Measurements from ENCODE around the gene SHMT2.
"Not testable (repeated sequence)": the region's sequence is repeated elsewhere in the genome, so short reads cannot be mapped to it uniquely, and the experiment has no call there.

The SHMT2 gene

DNA sequence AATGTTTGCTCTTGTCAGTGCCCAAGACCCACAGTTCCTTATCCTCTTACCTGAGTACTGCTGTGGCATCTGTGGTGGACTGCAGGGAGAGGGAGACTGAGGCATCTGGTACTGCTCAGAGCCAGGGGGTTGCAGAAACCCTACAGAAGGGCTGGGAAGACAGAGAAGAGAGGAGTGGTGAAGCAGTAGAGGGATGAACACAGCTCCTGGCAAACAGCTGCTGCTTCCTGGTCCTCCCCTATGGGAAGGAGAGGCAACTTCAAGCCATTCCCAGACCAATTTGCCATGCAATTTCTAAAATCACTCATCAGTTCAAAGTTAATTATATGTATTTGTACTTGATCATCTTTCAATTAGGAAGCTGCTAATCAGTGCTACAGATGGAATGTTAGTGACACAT is 37.2 kb downstream of the SHMT2 start:
- no peak for DNase-seq (ENCODE audit: low read depth)

DNA sequence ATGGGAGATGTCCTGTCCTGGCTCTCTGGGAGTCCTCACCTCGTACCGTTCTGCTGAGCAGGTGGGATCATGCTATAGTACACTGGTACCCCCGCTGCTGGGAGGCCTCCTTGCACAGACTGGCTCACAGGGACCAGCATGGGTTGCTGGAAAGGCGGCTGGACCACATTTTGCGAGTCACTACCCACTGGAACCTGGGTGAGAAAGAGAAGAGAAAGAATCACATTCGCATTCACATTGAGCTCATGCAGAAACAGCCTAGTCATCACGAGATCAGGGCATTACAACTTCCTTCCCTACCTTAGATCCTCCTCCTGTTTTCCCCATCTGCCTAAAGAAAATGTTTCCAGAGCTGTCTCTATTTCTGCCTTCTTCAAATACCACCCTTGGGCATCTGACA is 38.8 kb downstream of the SHMT2 start:
- no peak for DNase-seq (ENCODE audit: low read depth)

DNA sequence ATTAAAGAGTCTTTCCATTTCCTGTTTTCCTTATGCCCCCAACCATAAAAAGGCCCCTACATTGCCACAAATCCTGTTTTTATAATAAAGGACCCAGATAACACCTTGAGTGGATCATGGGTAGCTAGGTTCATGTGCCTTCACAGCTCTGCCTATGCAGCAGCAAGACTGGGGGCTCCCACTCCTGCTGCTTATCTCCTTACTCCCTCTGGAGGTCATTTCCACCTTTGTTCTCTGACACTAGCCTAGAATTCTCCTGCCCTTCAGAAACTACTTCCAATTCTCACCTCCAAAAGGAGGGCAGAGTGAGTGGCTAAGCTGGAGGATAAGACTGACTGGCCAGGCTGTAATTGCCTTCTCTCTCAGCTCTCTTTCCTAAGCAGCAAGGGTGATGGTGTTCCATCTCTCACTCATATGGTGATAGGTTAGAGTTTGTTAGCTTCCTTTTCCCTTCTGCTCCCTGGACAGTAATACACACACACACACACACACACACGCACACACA is 41.5 kb downstream of the SHMT2 start:
- no peak for DNase-seq (ENCODE audit: low read depth)

DNA sequence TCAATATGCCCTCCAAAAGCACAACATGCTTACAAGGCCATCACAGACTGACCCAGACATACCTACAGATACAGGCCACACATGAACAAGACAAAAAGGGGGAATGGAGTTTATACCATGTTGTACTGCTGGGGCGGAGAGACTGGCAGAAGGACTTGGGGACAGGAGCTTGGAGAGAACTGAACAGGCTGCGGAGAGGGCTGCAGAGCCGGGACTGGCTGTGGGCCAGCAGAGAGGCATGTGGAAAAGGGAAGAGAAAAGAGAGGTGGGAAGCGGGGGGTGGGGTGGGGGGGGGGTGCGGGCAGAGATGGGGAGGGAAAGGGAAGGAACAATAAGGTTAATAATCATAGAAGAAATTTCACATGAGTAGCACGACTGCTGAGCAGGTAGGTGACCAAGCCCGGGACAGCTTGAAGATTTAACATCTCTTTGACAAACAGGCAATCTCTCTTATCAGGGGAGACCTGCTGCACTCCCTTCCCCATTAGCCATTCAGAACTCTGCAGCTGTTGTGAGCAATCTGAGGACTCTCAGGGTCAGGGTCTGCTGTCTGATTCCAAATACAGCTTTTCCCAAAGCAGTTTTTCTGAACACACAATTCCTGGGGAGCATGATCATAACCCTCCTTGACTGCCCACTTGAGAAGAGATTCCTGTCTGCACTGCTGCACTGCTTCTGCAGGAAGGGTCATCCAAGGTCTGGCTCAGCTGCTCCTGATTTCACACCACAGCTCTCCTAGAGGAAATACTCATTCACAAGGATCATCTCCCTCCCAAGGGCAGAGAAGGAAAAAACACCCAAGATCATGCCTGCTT is 43.0 kb downstream of the SHMT2 start:
- DNase-seq (ENCODE audit: low read depth), result no peak

DNA sequence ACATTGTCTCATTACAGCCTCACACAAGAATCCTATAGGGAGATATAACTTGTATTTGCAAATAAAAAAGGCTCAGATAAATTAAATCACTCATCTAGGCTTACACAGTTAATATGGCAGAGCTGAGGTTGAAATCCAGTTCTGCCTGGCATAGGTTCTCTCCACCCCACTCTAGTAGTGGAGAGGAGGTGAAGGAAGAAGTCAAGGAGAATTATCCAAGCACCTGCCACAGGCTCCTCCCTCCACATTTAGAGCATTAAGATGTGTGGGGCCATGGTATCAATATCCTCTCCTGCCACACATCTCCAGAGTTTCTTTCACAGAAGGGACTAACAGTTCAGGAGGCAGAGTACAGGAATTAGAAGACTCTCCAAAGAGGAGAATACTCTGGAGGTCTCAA is 44.0 kb downstream of the SHMT2 start:
- DNase-seq (ENCODE audit: low read depth), result no peak

DNA sequence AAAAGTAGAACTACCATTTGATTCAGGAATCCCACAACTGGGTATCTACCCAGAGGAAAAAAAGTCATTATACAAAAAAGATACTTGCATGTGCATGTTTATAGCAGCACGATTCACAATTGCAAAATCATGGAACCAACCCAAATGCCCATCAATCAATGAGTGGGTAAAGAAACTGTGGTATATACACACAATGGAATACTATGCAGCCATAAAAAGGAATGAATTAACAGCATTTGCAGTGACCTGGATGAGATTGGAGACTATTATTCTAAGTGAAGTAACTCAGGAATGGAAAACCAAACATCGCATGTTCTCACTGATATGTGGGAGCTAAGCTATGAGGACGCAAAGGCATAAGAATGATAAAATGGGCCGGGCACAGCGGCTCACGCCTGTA is 46.7 kb downstream of the SHMT2 start:
- DNase-seq (ENCODE audit: low read depth), result not testable (repeated sequence)

DNA sequence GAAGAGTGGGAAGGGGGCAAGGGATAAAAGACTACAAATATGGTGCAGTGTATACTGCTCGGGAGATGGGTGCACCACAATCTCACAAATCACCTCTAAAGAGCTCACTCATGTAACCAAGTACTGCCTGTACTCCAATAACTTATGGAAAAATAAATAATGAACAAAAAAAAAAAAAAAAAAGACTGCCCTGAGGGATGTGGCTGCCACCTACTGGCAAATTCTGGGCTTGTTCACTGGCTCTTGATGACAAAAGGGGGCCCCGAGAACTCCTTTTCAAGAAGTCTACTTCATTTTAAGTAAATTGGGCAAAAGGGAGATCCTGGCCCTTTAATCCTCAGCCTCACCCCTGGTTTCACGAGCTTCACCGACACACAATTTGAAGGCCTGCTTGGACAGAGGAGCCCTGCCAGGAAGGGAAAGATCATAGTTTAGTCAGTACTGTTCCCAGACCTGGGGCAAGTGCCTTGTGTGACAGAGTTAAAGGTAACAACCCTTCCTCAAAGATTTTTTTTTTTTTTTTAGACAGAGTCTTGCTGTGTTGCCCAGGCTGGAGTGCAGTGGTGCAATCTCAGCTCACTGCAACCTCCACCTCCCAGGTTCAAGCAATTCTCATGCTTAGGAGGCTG is 47.5 kb downstream of the SHMT2 start:
- no peak for DNase-seq (ENCODE audit: low read depth)

DNA sequence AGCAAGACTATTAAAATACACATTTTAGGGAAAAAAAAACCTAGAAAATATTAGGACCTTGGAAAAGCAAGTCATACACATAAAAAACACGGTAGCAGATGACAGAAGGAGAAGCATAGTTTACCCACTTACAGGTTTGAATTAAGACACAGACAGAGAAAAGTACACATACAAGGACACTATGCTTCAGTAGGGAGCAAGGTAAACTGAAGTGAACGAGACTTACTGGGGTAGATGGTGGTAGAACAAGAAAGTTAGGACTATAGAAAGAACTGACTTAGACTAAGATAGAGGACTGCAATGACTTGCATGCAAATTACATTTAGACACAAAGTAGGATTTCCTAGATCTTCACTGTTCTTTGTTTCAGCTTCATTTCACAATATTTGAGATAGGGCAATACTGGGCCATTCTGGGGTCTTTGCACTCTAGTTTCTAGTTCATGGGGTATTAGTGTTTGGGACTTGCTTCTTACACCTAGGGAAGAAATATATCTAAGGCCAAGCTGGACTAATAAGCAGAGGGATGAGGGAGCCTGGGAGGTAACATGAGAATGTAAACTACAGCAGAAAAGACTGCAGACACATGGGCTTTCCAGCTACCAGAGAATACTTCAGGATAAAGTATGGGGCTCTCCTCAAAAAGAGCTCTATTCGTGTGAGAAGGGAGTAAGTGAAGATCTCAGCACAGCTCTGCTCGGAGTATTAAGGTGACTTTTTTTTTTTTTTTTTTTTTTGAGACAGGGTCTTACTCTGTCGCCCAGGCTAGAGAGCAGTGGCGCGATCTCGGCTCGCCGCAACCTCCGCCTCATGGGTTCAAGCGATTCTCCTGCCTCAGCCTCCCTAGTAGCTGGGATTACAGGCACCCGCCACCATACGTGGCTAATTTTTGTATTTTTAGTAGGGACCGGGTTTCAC is 49.2 kb downstream of the SHMT2 start:
- DNase-seq (ENCODE audit: low read depth), result no peak

DNA sequence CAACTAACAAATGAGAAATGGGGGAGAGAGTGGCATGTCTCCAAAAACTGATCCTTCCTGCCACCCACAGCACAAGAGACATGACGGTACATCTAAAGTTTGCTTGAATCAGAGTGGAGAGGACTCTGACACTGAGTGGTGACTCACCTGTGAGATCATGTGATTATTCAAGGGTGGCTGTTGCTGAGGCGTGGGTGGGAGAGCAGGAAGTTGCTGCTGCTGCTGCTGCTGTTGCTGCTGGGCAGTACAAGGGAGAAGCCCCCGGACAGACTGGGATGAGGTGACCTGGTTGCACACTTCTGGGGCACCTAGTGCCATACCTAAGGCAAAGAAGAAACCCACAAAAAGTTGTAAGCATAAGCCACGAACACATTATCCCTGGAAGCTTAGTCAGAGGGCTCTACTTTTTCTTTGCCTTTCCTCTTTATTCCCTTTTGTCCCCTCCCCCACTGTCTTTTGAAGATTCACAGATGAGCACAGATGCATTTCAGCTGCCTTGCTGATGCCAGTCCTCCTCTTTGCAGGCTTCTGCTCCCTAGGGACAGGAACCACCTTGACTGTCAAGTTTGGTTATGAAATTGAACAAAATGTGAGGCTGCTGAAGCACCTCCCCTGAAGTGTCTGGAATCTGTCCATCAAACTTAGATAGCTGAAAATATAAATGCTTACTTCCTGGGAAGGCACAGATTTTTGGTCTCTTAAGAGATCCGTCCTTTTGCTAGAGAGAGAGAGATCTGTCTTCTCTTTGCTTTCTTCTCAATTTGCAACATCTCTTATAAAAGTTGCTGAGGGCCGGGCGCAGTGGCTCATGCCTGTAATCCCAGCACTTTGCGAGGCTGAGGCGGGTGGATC is 50.9 kb downstream of the SHMT2 start:
- peak; percentile 43 for DNase-seq (ENCODE audit: low read depth)

DNA sequence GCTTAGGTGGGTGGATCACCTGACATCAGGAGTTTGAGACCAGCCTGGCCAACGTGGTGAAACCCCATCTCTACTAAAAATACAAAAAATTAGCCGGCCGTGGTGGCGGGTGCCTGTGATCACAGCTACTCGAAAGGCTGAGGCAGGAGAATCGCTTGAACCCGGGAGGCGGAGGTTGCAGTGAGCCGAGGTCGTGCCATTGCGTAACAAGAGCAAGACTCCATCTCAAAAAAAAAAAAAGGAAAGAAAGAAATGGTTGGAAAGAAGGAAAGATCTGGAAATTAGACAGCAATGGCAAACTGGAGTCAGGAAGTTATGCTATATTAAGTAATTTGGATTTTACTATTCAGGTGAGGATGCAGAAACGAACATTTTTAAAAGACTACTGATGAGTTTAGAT is 52.6 kb downstream of the SHMT2 start:
- DNase-seq (ENCODE audit: low read depth), result not testable (repeated sequence)

Measured in HS-27A (cell line).